CD1c-positive myeloid dendritic cell (primary cell): Measurements from ENCODE around the gene TBPL1.
"Not testable (repeated sequence)": the region's sequence is repeated elsewhere in the genome, so short reads cannot be mapped to it uniquely, and the experiment has no call there.

Source experiments
- DNase-seq: peaks from one replicate; pipeline ENCODE4 v3.0.0-alpha.2; 2016; ENCODE audit errors: extremely low spot score

The TBPL1 gene

GRCh38 chr6:133952815-133953633 is at the start of gene TBPL1:
Gene TBPL1, plus strand, starts transcription at chr6:133953224. Its CDS starts 26,902 bp downstream, at chr6:133980126.
- DNase-seq: peak; percentile 91

DNA sequence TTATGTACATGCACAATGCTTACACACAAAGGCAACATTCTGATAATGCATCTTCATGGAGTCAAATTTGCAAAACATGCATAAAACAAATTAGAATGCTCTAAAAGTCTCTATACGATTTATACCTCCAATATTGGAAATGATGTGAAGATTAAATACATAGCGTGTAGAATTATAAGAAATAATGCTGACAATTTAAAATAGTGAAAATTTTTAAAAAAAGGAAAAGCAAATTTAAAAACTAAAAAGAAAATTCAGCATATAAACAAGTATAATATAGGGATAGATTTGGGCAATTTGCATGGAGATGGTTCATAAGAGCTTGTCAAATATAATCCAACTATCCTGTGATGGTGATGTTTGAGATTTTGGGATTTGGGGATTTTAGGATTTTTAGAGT is 49.2 kb upstream of the TBPL1 start:
- DNase-seq: no peak

GRCh38 chr6:133906050-133906449 is 47.0 kb upstream of the TBPL1 start:
- no peak for DNase-seq

- peak; percentile 73 for DNase-seq
These were observed 36.3 kb upstream of the TBPL1 start for GRCh38 chr6:133916650-133917151.

- DNase-seq: no peak
These were observed 35.2 kb upstream of the TBPL1 start for GRCh38 chr6:133917781-133918180.

DNA sequence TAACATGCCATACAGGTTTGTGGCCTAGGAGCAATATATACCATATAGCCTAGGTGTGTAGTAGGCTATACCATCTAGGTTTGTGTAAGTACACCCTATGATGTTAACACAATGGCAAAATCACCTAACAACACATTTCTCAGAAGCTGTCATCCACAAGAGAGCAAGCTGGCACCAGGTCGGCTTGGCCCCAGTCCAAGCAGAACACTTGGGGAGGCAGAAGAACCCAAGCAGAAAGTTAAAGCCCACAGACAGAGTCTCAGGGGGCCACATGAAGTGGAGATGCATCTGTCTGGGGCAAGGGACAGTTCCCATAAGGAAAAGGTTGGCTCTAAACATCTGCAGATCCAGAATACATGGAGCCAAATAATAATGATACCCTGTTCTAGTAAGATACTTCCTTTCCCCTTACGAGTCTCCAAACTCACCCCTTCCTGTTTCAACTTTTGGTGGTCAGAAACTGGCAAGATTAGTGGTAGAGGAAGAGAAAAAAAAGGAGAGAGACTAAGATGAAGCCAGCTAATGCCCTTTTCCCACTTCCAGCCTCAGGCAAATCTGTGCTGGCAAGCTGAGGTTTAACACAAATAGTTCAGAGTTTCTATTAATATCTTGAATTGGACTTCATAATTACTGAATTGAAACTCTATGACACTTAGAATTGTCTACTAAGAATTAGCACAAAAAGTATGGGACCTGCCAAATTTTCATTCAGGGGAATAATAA is 34.7 kb upstream of the TBPL1 start:
- no peak for DNase-seq

DNA sequence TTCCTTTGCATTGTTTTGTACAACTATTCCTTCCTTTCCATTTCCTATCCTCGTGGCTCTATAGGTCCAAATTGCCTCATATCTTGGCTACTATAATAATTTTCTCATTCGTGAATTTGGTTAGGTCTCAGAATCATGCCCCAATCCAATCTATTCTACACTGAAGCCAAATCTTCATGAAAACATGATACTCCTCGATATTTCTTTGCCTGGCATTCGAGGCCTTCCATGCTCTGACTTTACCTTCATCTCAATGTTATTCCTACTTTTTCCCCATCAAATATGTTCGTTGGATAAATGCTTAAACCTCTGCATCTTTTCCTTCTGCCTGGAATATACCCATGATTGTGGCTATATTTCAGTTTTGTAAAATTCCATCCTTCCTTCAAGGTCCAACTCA is 33.7 kb upstream of the TBPL1 start:
- no peak for DNase-seq

DNA sequence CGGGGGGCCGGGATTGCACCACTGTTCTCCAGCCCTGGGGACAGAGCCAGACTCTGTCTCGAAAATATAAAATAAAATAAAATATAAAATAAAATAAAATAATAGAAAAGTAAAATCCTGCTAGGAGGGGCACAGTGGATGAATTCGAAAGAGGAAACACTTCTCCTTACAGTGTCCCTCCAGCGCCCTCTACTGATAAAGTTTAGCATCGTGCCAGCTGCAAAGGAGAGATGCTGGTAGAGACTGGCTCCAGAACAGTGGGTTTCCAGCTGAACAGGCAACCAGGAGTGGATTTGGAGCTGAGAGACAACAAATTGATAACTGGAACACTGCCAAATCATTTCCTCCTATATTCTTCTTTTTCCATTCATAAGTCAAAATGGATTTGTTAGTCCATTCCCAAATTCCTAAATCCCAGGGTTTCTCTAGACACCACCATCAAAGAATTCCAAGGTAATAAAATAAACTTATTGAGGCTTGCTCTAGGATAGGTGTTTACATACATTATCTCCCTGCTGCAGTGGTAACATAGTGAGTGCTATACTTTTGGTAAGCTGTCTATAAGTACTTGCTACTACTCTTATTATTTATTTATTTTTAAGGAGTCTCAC is 31.7 kb upstream of the TBPL1 start:
- DNase-seq: peak; percentile 80

DNA sequence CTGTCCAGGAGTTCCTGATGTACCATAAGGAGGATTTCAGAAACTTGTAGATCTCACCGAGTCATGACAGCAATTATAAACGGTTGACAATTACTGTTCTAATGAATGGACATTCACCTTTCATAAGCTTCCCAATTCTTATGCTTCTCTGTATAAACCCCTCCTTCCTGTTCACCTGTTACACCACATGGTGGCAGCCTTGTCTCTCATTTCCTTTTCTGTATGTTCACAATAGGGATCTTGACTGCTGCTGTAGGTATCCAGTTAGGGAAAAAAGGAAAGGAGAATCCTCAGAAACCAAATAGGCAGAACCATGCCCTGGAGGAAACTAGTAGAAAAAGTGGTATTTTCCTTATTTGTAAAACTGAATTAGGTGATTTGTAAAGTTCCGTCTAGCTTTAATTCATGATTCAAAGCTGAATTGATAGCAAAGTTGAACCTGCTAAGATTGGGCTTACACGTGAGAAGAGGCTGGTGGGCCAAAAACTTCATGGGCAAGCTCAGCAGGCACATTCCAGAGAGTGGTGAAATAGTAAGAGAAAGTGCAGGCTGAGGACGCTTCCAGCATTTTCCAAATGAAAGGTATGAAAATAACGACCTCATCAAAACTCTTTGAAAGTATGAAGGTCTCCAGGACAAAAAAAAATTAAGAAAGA is 29.0 kb upstream of the TBPL1 start:
- peak; percentile 65 for DNase-seq

GRCh38 chr6:133931221-133931620 is 21.8 kb upstream of the TBPL1 start:
- not testable (repeated sequence) for DNase-seq

- not testable (repeated sequence) for DNase-seq
These were observed 16.7 kb upstream of the TBPL1 start for GRCh38 chr6:133936352-133936751.

GRCh38 chr6:133937909-133938308 is 15.1 kb upstream of the TBPL1 start:
- no peak for DNase-seq

DNA sequence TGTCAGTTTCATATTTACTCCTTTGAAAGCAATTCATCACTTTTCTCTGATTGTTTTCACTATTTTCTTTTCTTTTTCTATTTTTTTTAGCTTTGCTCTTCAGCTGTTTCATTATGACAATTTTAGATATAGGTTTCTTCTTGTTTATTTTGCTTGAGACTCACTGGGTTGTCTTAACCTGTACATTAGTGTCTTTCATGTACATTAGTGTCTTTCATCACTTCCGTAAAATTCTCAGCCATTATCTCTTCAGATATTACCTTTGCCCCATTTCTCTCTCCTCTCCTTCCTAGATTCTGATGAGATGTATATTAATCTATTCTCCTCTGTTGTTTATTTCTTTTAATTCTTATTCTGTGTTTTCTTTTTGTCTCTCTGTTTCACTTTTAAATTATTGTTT is 14.5 kb upstream of the TBPL1 start:
- no peak for DNase-seq

DNA sequence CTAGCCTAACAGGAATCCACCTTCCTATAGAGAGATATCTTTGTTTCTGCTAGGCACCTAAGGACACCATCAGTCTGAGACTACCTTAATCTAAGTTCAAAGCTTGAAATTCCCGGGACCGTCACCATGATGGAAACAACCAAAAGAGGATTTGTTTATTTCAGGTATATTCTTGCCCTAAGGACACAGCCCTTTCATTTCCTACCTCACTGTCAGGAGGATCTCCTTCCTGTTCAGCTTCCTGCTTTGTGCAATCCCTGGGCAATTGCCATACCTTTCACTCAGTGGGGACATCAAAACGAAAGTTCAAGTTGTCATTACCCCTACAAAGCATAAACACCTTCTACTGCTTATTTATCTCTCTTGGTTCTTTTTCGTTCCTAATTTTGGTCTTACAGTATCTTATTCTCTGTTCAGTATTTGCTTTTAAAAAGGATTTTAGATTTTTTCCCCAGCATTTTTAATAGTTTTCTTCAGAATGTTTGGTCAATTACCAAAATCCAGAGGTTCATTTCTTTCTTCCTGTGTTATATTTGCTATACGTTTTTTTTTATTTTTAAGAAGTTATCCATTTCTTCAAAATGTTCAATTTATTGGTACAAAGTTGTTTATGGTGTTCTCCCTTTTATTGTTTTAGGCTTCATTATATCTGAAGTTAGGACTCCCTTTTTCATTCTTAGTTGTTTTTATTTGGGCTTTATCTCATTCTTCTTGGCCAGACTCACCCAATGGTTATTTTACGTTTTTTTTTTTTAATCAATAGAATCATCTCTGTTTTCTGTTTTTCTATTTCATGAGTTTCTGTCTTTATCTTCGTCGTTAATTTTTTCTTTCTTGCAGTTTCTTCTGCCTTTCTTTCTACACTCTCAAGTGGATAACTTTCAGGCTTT is 13.0 kb upstream of the TBPL1 start:
- DNase-seq: no peak

GRCh38 chr6:133945158-133945557 is 7.9 kb upstream of the TBPL1 start:
- no peak for DNase-seq

DNA sequence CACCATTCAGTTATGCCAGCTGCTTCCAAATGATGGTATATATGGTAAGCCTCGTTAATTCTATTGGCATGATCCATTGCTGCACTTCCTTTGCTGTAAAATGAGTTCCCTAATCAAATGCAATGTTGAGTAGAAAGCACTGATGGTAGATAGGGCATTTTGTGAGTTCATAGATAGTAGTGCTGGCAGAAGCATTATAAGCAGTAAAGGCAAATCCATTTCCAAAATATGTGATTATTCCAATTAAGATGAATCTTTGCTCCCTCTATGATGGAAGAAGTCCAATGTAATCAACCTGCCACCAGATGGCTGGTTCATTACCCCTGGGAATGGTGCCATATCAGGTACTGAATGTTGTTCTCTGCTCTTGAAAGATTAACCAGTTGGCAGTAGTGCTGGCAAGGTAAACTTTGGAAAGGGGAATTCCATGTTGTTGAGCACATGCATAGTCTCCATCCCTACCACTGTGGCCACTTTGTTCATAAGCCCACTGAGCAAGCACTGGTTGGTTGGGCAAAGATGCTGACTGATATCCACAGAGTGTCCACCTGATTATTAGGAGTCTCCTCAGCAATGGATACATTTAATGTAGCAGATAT is 5.6 kb upstream of the TBPL1 start:
- no peak for DNase-seq

DNA sequence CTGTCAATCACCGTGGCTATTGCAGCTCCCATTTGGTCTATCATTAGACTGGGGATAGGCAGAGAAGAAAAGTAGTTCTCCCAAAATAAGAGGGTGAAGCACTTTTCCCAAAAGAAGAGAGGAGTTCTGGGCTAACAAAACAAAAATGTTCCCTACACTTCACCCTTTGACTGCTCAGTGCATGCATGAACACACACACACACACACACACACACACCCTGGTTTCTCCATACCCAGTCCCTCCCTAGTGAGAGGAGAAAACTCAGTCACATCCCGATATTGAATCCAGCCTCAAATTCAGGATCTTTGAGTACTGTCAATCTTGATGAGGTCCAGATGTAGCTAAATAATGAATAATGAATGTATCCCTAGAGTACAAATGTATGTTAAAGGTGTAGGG is 4.6 kb upstream of the TBPL1 start:
- DNase-seq: no peak

GRCh38 chr6:133951227-133951626 is 1.8 kb upstream of the TBPL1 start:
- no peak for DNase-seq

GRCh38 chr6:133951881-133952814 is 876 bp upstream of the TBPL1 start:
- DNase-seq: peak; percentile 41
